H1 (cell line): ENCODE measurements around the gene AASDH. TPM values are rescaled to one million over a fixed set of nuclear protein-coding genes. Genes with fewer than 3 reads are reported as not detected.

Experiments used
- EP300 ChIP-seq, 2 experiments: IDR thresholded peaks; 1 replicate in 1 of 2; 2 replicates in 1 of 2; pipeline ENCODE4 v1.6.1; 2011 to 2012; ENCODE audit warnings: low read depth in 2 of 2, low read length in 2 of 2, mild to moderate bottlenecking in 2 of 2, borderline replicate concordance in 1 of 2, inconsistent platforms in 1 of 2, moderate library complexity in 1 of 2
- MAFK ChIP-seq: IDR thresholded peaks from 2 replicates; pipeline ENCODE4 v1.6.1; 2012; ENCODE audit warnings: low read depth, mild to moderate bottlenecking, improper control_type of control experiment, low read length
- polyA plus RNA-seq, 7 experiments: library from polyadenylated mRNA; depleted of rRNA in 3 of 7; stranded (reverse) in 5 of 7; unstranded in 2 of 7; fragments of >200 nt in 5 of 7; fragments of 200-250 nt in 2 of 7; gene quantifications; 1 replicate in 5 of 7; 2 replicates in 1 of 7; 4 replicates in 1 of 7; pipeline versions ENCODE4 v1.2.1 to v1.2.3, GENCODE V29; 2011 to 2013; ENCODE audit warnings: missing spikeins in 2 of 7, mixed read lengths in 2 of 7
- total RNA-seq: library from RNA; stranded (reverse); fragmentation: NEBNext Ultra II Directional; extraction: Animal tissue kit (Norgen Biotek cat#: 25700); gene quantifications from 2 replicates; pipeline ENCODE4 v1.2.1, GENCODE V29; 2021
- TF ChIP-seq, protein P1 (sequence below): IDR thresholded peaks from 2 replicates; pipeline ENCODE4 v1.6.1; 2012; ENCODE audit warnings: low read length, inconsistent platforms

Gene AASDH
- total and polyA plus RNA-seq, 2 of the 8 experiments (the other 6 are each of a cell fraction or from before 2014, with no cell fraction given), result 8.0 to 10.9 TPM

DNA sequence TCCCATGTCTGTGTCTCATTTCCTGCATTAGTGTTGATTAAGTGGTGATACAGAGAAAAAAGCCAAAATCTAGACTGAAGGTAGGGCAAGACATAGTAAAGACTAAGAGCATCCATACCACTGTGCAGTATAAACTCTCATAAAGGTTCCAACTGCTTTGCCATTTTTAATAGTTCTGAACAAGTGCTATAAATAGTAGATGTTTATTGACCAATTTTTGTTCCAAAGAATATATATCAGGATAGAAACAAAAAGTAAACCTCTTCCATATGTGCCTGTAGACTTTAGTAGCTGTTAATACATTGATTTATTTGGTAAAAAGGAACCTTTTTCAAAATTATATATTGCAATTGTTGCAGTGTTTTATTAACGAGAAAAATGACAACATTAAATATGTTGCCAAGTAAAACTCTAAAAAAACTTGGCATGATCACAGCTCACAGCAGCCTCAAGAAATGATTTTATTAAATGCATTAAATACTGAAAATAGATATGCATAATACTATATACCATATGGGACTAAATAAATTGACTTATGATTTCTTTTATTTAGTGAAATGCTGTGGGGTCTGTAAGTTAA, 22.3 kb upstream of the AASDH start (continued):
- TF ChIP-seq, protein P1, sequence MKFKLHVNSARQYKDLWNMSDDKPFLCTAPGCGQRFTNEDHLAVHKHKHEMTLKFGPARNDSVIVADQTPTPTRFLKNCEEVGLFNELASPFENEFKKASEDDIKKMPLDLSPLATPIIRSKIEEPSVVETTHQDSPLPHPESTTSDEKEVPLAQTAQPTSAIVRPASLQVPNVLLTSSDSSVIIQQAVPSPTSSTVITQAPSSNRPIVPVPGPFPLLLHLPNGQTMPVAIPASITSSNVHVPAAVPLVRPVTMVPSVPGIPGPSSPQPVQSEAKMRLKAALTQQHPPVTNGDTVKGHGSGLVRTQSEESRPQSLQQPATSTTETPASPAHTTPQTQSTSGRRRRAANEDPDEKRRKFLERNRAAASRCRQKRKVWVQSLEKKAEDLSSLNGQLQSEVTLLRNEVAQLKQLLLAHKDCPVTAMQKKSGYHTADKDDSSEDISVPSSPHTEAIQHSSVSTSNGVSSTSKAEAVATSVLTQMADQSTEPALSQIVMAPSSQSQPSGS, result no peak
- TF ChIP-seq MAFK, result no peak
- TF ChIP-seq EP300 (IDR thresholded peaks at IDR 0.05; ENCODE audit: borderline replicate concordance in 1 of 2, low read depth in 2 of 2, low read length in 2 of 2), result no peak
